ENCODE data around the gene TTC5. TPM values are rescaled to one million over a fixed set of nuclear protein-coding genes. Genes with fewer than 3 reads are reported as not detected.

TTC5 gene
- total and polyA plus RNA-seq, 2 donors (not counting 1 experiment from before 2014, with no cell fraction given) = 22.0 to 22.4 TPM

DNA sequence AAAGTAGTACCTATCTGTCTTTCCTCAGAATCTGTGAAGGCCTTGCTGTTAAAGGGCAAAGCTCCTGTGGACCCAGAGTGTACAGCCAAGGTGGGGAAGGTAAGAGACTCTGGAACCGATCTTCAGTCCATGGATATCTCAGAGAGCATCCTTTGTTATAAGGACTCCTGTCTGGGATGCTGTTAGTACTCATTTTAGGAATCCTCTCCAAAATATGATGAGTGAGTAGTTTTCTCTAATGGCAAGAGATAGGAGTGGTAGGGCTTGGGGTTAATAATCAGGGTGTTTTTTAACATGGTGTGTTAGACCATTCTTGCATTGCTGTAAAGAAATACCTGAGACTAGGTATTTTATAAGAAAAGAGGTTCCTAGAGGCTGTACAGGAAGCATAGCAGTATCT is 39.6 kb upstream of the TTC5 start:
- no peak for DNase-seq (ENCODE audit: low read depth in 2 of 2)
- H3K4me3 ChIP-seq (replicated peaks in 1 of 4; ENCODE audit: control extremely low read depth in 1 of 4, insufficient read depth in 1 of 4, low read depth in 3 of 4, low read length in 4 of 4) = no peak overlapping the region
- TF ChIP-seq, protein P1, sequence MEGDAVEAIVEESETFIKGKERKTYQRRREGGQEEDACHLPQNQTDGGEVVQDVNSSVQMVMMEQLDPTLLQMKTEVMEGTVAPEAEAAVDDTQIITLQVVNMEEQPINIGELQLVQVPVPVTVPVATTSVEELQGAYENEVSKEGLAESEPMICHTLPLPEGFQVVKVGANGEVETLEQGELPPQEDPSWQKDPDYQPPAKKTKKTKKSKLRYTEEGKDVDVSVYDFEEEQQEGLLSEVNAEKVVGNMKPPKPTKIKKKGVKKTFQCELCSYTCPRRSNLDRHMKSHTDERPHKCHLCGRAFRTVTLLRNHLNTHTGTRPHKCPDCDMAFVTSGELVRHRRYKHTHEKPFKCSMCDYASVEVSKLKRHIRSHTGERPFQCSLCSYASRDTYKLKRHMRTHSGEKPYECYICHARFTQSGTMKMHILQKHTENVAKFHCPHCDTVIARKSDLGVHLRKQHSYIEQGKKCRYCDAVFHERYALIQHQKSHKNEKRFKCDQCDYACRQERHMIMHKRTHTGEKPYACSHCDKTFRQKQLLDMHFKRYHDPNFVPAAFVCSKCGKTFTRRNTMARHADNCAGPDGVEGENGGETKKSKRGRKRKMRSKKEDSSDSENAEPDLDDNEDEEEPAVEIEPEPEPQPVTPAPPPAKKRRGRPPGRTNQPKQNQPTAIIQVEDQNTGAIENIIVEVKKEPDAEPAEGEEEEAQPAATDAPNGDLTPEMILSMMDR (conservative IDR thresholded peaks at IDR 0.05 in 1 of 2, IDR thresholded peaks at IDR 0.05 in 1 of 2; ENCODE audit: low read depth in 1 of 2, low read length in 2 of 2) = no peak
- no peak for TF ChIP-seq EZH2 (IDR thresholded peaks at IDR 0.05; ENCODE audit: low read length, missing control alignments)
- H2AFZ ChIP-seq (ENCODE audit: low read length) = no peak overlapping the region
- no peaks in the 10 kb centered on the region for H3K27me3 ChIP-seq (ENCODE audit: control insufficient read depth, insufficient read depth, low read length)
- no peak overlapping the region for H3K4me2 ChIP-seq (ENCODE audit: extremely low read depth, insufficient read depth, low read length)
- H3K79me2 ChIP-seq (ENCODE audit: control insufficient read depth, insufficient read depth, low read length) = peaks cover 5% of the 10 kb centered on the region
- H3K9me3 ChIP-seq (ENCODE audit: control insufficient read depth, insufficient read depth, low read depth, low read length) = no peaks in the 10 kb centered on the region
- H3K36me3 ChIP-seq (ENCODE audit: control insufficient read depth, insufficient read depth, low read length) = no peaks in the 10 kb centered on the region
- H3K9ac ChIP-seq (ENCODE audit: insufficient read depth, low read length) = no peak overlapping the region
- no peaks in the 10 kb centered on the region for H4K20me1 ChIP-seq (ENCODE audit: control insufficient read depth, extremely low read depth, insufficient read depth, low read length)
- H3K27ac ChIP-seq (ENCODE audit: insufficient read depth, low read length) = no peak overlapping the region
- H3K4me1 ChIP-seq (ENCODE audit: control insufficient read depth, extremely low read depth, insufficient read depth, low read length) = peaks cover 4% of the 10 kb centered on the region

DNA sequence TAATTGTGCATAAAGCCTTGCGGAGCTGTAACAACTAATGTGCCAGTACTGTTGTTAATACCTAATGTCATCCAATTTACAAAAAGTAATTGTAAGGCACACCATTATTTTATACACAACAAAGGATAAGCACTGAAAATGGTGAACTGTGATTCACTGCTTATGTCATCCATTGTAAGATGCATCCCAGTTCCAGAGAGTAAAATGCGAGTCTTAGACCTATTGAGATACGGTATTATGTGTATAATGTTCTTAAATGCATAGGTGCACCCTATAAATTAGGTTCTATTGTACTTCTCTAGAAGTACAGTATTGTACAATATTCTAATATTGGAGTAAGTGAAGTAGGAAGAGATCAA is 38.1 kb upstream of the TTC5 start:
- H3K4me1 ChIP-seq (ENCODE audit: control insufficient read depth, extremely low read depth, insufficient read depth, low read length) = peaks cover 4% of the 10 kb centered on the region
- peak overlapping the region; percentile 76 for H3K27ac ChIP-seq (ENCODE audit: insufficient read depth, low read length)
- H3K4me2 ChIP-seq (ENCODE audit: extremely low read depth, insufficient read depth, low read length) = peak overlapping the region; percentile 75
- TF ChIP-seq, protein P1 (conservative IDR thresholded peaks at IDR 0.05 in 1 of 2, IDR thresholded peaks at IDR 0.05 in 1 of 2; ENCODE audit: low read depth in 1 of 2, low read length in 2 of 2) = no peak
- no peak for TF ChIP-seq EZH2 (IDR thresholded peaks at IDR 0.05; ENCODE audit: low read length, missing control alignments)
- no peaks in the 10 kb centered on the region for H4K20me1 ChIP-seq (ENCODE audit: control insufficient read depth, extremely low read depth, insufficient read depth, low read length)
- H3K9ac ChIP-seq (ENCODE audit: insufficient read depth, low read length) = peak overlapping the region; percentile 65
- no peaks in the 10 kb centered on the region for H3K9me3 ChIP-seq (ENCODE audit: control insufficient read depth, insufficient read depth, low read depth, low read length)
- peaks cover 5% of the 10 kb centered on the region for H3K79me2 ChIP-seq (ENCODE audit: control insufficient read depth, insufficient read depth, low read length)
- peak; percentile 33 to 44 for DNase-seq (ENCODE audit: low read depth in 2 of 2)
- no peaks in the 10 kb centered on the region for H3K27me3 ChIP-seq (ENCODE audit: control insufficient read depth, insufficient read depth, low read length)
- peak overlapping the region; percentile 48 to 76 (median 66) for H3K4me3 ChIP-seq (replicated peaks in 1 of 4; ENCODE audit: control extremely low read depth in 1 of 4, insufficient read depth in 1 of 4, low read depth in 3 of 4, low read length in 4 of 4)
- no peaks in the 10 kb centered on the region for H3K36me3 ChIP-seq (ENCODE audit: control insufficient read depth, insufficient read depth, low read length)
- peak overlapping the region; percentile 35 for H2AFZ ChIP-seq (ENCODE audit: low read length)

DNA sequence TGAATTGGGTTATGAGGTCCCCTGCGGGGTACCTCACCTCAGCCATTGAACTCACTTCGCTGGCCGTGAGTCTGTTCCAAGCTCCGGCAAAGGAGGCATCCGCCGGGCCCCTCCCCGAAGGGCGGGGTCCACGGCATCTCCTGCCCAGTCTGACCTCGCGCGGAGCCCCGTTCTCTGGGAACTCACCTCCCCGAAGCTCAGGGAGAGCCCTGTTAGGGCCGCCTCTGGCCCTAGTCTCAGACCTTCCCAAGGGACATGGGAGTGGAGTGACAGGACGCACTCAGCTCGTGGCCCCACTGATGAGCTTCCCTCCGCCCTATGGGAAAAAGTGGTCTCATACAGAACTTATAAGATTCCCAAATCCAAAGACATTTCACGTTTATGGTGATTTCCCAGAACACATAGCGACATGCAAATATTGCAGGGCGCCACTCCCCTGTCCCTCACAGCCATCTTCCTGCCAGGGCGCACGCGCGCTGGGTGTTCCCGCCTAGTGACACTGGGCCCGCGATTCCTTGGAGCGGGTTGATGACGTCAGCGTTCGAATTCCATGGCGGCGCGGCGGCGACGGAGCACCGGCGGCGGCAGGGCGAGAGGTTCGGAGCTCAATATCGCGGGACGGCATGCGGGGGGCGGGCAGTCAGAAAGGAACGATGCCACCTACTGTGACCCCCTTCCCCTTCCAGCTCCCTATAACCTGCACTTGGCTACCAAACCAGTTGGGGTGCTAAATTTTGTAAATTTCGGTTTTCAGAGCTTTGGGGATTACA is 37.5 kb upstream of the TTC5 start, which contains the start of gene PARP2:
Gene PARP2, plus strand, starts transcription at position 544 of the 770 bp plus-strand sequence. Its CDS starts 7 bp downstream, at position 551.
- peak within 1 kb of the TSS; percentile 65 for H3K9ac ChIP-seq (ENCODE audit: insufficient read depth, low read length)
- H3K36me3 ChIP-seq (ENCODE audit: control insufficient read depth, insufficient read depth, low read length) = no peaks in the 10 kb centered on the region
- H3K4me2 ChIP-seq (ENCODE audit: extremely low read depth, insufficient read depth, low read length) = peak within 1 kb of the TSS; percentile 86
- H3K27me3 ChIP-seq (ENCODE audit: control insufficient read depth, insufficient read depth, low read length) = no peaks in the 10 kb centered on the region
- peak within 1 kb of the TSS; percentile 86 for H3K27ac ChIP-seq (ENCODE audit: insufficient read depth, low read length)
- peak; percentile 100 for DNase-seq (ENCODE audit: low read depth in 2 of 2)
- no peaks in the 10 kb centered on the region for H3K9me3 ChIP-seq (ENCODE audit: control insufficient read depth, insufficient read depth, low read depth, low read length)
- TF ChIP-seq, protein P1 (conservative IDR thresholded peaks at IDR 0.05 in 1 of 2, IDR thresholded peaks at IDR 0.05 in 1 of 2; ENCODE audit: low read depth in 1 of 2, low read length in 2 of 2) = no peak
- H3K4me3 ChIP-seq (replicated peaks in 1 of 4; ENCODE audit: control extremely low read depth in 1 of 4, insufficient read depth in 1 of 4, low read depth in 3 of 4, low read length in 4 of 4) = peak within 1 kb of the TSS; percentile 67 to 98 (median 86)
- H4K20me1 ChIP-seq (ENCODE audit: control insufficient read depth, extremely low read depth, insufficient read depth, low read length) = no peaks in the 10 kb centered on the region
- H3K4me1 ChIP-seq (ENCODE audit: control insufficient read depth, extremely low read depth, insufficient read depth, low read length) = peaks cover 4% of the 10 kb centered on the region
- H3K79me2 ChIP-seq (ENCODE audit: control insufficient read depth, insufficient read depth, low read length) = peaks cover 5% of the 10 kb centered on the region
- H2AFZ ChIP-seq (ENCODE audit: low read length) = peak within 1 kb of the TSS; percentile 77
